Activated CD4-positive, alpha-beta T cell treated with anti-CD3 and anti-CD28 coated beads, Interleukin-2, amount 50 U/mL, for 1 hour (primary cell): ENCODE measurements around the gene S100A4.

Experiments
- DNase-seq: peaks from one replicate; pipeline ENCODE4 v3.0.0-alpha.2; 2020

S100A4 gene

DNA sequence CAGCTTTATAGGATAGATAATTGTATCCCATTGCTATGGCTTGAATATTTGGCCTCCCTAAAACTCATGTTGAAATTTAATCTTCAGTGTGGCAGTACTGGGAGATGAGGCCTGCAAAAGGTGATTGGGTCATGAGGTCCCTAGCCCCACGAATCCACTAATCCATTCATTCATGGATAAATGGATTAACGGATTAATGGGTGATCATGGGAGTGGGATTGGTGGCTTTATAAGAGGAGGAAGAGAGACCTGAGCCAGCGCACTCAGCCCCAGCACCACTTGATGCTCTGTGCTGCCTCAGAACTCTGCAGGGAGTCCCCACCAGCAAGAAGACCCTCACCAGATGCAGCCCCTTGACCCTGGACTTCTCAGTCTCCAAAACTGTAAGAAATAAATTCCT lies 41.8 kb downstream of the S100A4 start:
- DNase-seq = no peak

- DNase-seq = no peak
Measured at GRCh38 chr1:153498746-153499145, 46.9 kb downstream of the S100A4 start.

DNA sequence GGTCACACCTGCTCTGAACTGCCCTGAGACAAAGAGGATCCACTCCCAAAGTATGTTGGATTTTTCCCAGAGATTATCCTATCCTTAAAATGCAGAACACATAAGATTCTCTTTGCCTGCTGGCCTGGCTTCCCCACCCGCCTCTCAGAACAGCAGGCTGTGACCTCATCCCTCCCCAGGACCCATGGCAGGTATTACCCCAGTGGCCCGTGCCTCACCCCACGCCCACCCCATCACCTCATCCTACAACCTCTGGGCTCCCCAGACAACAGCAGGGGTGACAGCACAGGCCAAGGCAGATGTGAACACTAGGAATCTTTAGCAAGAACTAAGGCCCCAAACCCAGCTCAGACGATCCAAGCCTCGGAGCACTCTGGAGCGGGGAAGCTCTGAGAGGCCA lies 50.1 kb downstream of the S100A4 start:
- DNase-seq = no peak

DNA sequence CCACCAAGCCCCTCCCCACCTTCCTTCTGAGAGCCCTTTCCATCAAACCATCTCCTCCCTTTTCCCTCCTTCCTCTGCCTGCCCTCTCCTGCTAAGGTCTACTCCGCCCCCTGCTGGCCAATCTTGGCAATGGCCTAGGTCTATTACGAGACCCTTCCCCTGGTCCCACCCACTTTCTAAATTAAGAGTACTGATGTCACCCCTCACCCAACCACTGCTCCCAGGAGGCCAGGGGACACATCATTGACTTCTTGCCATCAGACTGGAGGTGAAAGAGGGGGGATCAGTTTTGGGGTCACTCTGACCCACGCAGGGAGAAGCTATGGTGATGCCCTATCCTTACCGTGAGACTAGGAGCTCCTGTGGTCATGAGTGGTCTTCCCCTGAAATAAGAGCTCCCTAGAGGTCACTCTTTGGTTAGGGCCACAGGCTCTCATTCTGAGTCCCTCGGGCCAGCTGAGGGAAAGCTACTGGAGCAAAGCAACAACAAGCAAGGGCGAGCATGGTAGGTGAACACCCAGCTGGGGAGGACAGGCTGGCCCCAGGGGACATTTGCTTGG lies 50.5 kb downstream of the S100A4 start:
- DNase-seq = peak; percentile 79
